Panc1 (cell line): Measurements from ENCODE around the gene TMEM63C. TPM values are rescaled to one million over a fixed set of nuclear protein-coding genes. Genes with fewer than 3 reads are reported as not detected.

Source experiments
- ATAC-seq: fragments of 200-7000 bp; cut with Tn5 transposase; 2 replicates; pipeline ENCODE4 v1.9.1; 2020; ENCODE audit warnings: mild to moderate bottlenecking, moderate library complexity
- BruUV-seq: library from RNA; stranded (reverse); fragments of 400-500 nt; replicated peaks from 2 replicates; lab custom pipeline; 2021; lab: Mats Ljungman, UMichigan
- CTCF ChIA-PET: fragments of 300-600 bp; sonication (Branson Sonifier 250); formaldehyde crosslinking; loops from one replicate; lab custom pipeline; 2022; ENCODE audit warnings: antibody characterized with exemption; lab: Charles Lee
- POLR2A ChIA-PET: fragments of 300-600 bp; sonication (Branson Sonifier 250); formaldehyde crosslinking; loops from one replicate; lab custom pipeline; 2022; ENCODE audit warnings: antibody characterized with exemption; lab: Charles Lee
- DNase-seq: peaks from one replicate; pipeline ENCODE4 v3.0.0-alpha.2; 2010; ENCODE audit warnings: low read depth, low spot score
- H3K27ac ChIP-seq: 2 replicates; pipeline ENCODE4 v1.5.1; 2011; ENCODE audit warnings: mild to moderate bottlenecking, low read length, inconsistent platforms
- H3K27me3 ChIP-seq: fragments of 200-500 bp; sonication (Bioruptor generic); 2 replicates; pipeline ENCODE4 v1.6.0; 2014; ENCODE audit warnings: low read length, inconsistent platforms; ENCODE audit not compliant: control insufficient read depth, insufficient read depth
- H3K36me3 ChIP-seq: fragments of 200-500 bp; sonication (Bioruptor generic); 2 replicates; pipeline ENCODE4 v1.5.1; 2014; ENCODE audit warnings: inconsistent platforms, mild to moderate bottlenecking, low read length, moderate library complexity; ENCODE audit not compliant: control insufficient read depth, insufficient read depth
- H3K4me1 ChIP-seq: 2 replicates; pipeline ENCODE4 v1.5.1; 2011; ENCODE audit warnings: inconsistent platforms, mild to moderate bottlenecking, low read length, moderate library complexity; ENCODE audit not compliant: control insufficient read depth, insufficient read depth
- H3K4me3 ChIP-seq, 2 experiments: 2 replicates each; pipeline ENCODE4 v1.5.1; 2011 to 2012; ENCODE audit warnings: low read depth in 2 of 2, low read length in 2 of 2, mild to moderate bottlenecking in 2 of 2, inconsistent platforms in 1 of 2, moderate library complexity in 1 of 2
- H3K9me3 ChIP-seq: fragments of 200-500 bp; sonication (Bioruptor generic); 2 replicates; pipeline ENCODE4 v1.5.1; 2014; ENCODE audit warnings: low read depth, mild to moderate bottlenecking, inconsistent platforms, low read length, moderate library complexity; ENCODE audit not compliant: control insufficient read depth, insufficient read depth
- CTCF ChIP-seq: fragments of 450-650 bp; IDR thresholded peaks from 2 replicates; pipeline ENCODE4 v1.5.1; 2017; ENCODE audit warnings: mild to moderate bottlenecking
- POLR2AphosphoS5 ChIP-seq: IDR thresholded peaks from 2 replicates; pipeline ENCODE4 v1.6.1; 2012; ENCODE audit warnings: mild to moderate bottlenecking, low read depth, low read length, moderate library complexity
- REST ChIP-seq, 2 experiments: IDR thresholded peaks; 2 replicates each; pipeline ENCODE4 v1.6.1; 2011 to 2012; ENCODE audit warnings: low read depth in 2 of 2, control low read depth in 1 of 2, low read length in 1 of 2, mild to moderate bottlenecking in 1 of 2, moderate library complexity in 1 of 2; ENCODE audit not compliant: insufficient read depth in 1 of 2
- SIN3A ChIP-seq: IDR thresholded peaks from 2 replicates; pipeline ENCODE4 v1.6.1; 2012; ENCODE audit warnings: low read depth, mild to moderate bottlenecking, low read length, moderate library complexity, borderline replicate concordance; ENCODE audit not compliant: insufficient read depth
- TCF7L2 ChIP-seq: IDR thresholded peaks from 2 replicates; pipeline ENCODE4 v1.6.1; 2011; ENCODE audit warnings: mild to moderate bottlenecking, low read depth, low read length, inconsistent platforms
- in situ Hi-C: cut with HindIII; loops from 2 replicates; pipeline ENCODE4 v1.10.0; 2016; ENCODE audit warnings: low sequenced_read_pairs, low pct_unique_long_range_greater_than_20kb
- intact Hi-C: fragments of 100-400 bp; cut with micrococcal nuclease; formaldehyde crosslinking; loops from one replicate; pipeline ENCODE4 v1.10.0; 2022; ENCODE audit not compliant: unreplicated experiment
- total RNA-seq: library from RNA; stranded (reverse); gene quantifications from one replicate; pipeline ENCODE4 v1.2.1, GENCODE V29; 2021; ENCODE audit not compliant: unreplicated experiment

The TMEM63C gene
- total RNA-seq, 1 experiment from 2014 or later, result 2.4 TPM

GRCh38 chr14:77183896-77184295, 2.3 kb downstream of the TMEM63C start:
- BruUV-seq, result no TSS peak
- Histone ChIP-seq H3K36me3 (no peaks in the 10 kb centered on the region; the same call in 1 of the 2 replicates), H3K27ac (no peak overlapping the region), H3K9me3 (no peaks in the 10 kb centered on the region), H3K27me3 (no peaks in the 10 kb centered on the region), H3K4me1 (no peaks in the 10 kb centered on the region; the same call in 1 of the 2 replicates), H3K4me3 (no peak overlapping the region)
- ATAC-seq, result no peak
- intact Hi-C loops (no loop called here), in situ Hi-C loops (no loop called here)
- DNase-seq, result no peak
- CTCF ChIA-PET, result no interaction called here
- POLR2A ChIA-PET, result no interaction called here
- TF ChIP-seq REST (IDR thresholded peaks at IDR 0.05; ENCODE audit: insufficient read depth in 1 of 2, low read depth in 2 of 2, low read length in 1 of 2) (no peak), CTCF (no peak), POLR2AphosphoS5 (no peak), SIN3A (no peak), TCF7L2 (no peak)

- Histone ChIP-seq H3K27me3 (no peaks in the 10 kb centered on the region), H3K36me3 (no peaks in the 10 kb centered on the region; the same call in 1 of the 2 replicates), H3K4me3 (no peak overlapping the region), H3K4me1 (no peaks in the 10 kb centered on the region; the same call in 1 of the 2 replicates), H3K27ac (no peak overlapping the region), H3K9me3 (no peaks in the 10 kb centered on the region)
- intact Hi-C loops (no loop called here), in situ Hi-C loops (no loop called here)
- no TSS peak for BruUV-seq
- CTCF ChIA-PET, result interaction anchor here (0.5 kb wide), 1 partner anchor 10 kb away, joined by 11 read pairs; no protein-coding TSS in a partner anchor
- ATAC-seq (no peak), DNase-seq (no peak)
- POLR2A ChIA-PET, result no interaction called here
- TF ChIP-seq REST (IDR thresholded peaks at IDR 0.05; ENCODE audit: insufficient read depth in 1 of 2, low read depth in 2 of 2, low read length in 1 of 2) (no peak), TCF7L2 (no peak), POLR2AphosphoS5 (no peak), CTCF (no peak), SIN3A (no peak)
These were observed 2.9 kb downstream of the TMEM63C start for GRCh38 chr14:77184396-77185092.
